ENCODE results near the gene CBS. TPM values are rescaled to one million over a fixed set of nuclear protein-coding genes. Genes with fewer than 3 reads are reported as not detected.
"Not testable (repeated sequence)": the region's sequence is repeated elsewhere in the genome, so short reads cannot be mapped to it uniquely, and the experiment has no call there.

CBS gene
- total and polyA plus RNA-seq, 3 donors from 2014 or later, result 5.4 to 37.2 (median 8.0) TPM

DNA sequence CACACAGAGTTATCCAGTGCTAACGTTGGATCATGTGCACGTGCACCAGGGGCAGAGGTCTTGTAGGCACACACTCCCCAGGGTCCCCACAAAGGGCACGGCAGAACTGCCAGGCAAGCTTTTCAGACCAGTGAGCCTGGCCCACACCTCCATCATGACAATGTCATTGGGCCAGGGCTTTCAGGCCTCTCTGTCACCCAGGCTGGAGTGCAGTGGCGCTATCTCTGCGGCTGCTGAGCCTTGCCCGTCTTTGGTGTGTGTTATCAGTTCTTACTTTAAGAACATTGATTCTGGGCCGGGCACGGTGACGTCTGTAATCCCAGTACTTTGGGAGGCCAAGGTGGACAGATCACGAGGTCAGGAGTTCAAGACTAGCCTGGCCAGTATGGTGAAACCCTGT is 57.1 kb downstream of the CBS start:
- Histone ChIP-seq H3K36me3 (ENCODE audit: low read depth, missing control alignments) (no peaks in the 10 kb centered on the region), H3K9me3 (no peaks in the 10 kb centered on the region), H3K27me3 (no peaks in the 10 kb centered on the region), H3K27ac (no peak overlapping the region), H3K4me3 (no peak overlapping the region), H3K4me1 (no peaks in the 10 kb centered on the region)
- no peak for DNase-seq
- intact Hi-C loops (cut with DNase I; ENCODE audit: low total_unique reads), result no loop called here
- no peak for TF ChIP-seq POLR2A (IDR thresholded peaks at IDR 0.05)
- TF ChIP-seq, protein P1, sequence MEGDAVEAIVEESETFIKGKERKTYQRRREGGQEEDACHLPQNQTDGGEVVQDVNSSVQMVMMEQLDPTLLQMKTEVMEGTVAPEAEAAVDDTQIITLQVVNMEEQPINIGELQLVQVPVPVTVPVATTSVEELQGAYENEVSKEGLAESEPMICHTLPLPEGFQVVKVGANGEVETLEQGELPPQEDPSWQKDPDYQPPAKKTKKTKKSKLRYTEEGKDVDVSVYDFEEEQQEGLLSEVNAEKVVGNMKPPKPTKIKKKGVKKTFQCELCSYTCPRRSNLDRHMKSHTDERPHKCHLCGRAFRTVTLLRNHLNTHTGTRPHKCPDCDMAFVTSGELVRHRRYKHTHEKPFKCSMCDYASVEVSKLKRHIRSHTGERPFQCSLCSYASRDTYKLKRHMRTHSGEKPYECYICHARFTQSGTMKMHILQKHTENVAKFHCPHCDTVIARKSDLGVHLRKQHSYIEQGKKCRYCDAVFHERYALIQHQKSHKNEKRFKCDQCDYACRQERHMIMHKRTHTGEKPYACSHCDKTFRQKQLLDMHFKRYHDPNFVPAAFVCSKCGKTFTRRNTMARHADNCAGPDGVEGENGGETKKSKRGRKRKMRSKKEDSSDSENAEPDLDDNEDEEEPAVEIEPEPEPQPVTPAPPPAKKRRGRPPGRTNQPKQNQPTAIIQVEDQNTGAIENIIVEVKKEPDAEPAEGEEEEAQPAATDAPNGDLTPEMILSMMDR (IDR thresholded peaks at IDR 0.05), result no peak
- WGBS, 2 donors, result 76 to 93% methylated on average over 7 to 10 of the region's 10 CpGs

DNA sequence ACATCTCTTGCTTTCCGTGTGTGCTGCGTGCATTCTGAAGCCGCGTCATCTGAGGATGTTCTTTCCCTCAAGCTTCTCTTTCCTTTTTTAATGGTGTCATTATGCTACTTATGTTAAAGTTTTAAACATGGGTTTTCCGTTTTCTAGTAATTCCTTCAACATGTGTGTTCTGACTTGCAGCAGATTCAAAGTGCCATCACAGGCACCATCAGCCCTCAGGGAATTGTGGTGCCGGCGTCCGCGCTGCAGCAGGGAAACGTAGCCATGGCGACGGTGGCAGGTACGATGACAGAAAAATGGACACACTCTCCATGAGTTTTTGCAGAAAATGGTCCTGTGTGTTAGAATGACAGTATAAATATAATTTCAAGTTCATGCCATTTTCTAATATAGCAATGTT is 58.9 kb downstream of the CBS start:
- Histone ChIP-seq H3K4me3 (no peak overlapping the region), H3K9me3 (no peaks in the 10 kb centered on the region), H3K36me3 (ENCODE audit: low read depth, missing control alignments) (no peaks in the 10 kb centered on the region), H3K4me1 (no peaks in the 10 kb centered on the region), H3K27me3 (no peaks in the 10 kb centered on the region), H3K27ac (no peak overlapping the region)
- WGBS, 2 donors, result 94 to 95% methylated on average over 13 of the region's 13 CpGs
- DNase-seq, result no peak
- intact Hi-C loops (cut with DNase I; ENCODE audit: low total_unique reads), result no loop called here
- TF ChIP-seq, protein P1 (IDR thresholded peaks at IDR 0.05), result no peak
- TF ChIP-seq POLR2A (IDR thresholded peaks at IDR 0.05), result no peak

DNA sequence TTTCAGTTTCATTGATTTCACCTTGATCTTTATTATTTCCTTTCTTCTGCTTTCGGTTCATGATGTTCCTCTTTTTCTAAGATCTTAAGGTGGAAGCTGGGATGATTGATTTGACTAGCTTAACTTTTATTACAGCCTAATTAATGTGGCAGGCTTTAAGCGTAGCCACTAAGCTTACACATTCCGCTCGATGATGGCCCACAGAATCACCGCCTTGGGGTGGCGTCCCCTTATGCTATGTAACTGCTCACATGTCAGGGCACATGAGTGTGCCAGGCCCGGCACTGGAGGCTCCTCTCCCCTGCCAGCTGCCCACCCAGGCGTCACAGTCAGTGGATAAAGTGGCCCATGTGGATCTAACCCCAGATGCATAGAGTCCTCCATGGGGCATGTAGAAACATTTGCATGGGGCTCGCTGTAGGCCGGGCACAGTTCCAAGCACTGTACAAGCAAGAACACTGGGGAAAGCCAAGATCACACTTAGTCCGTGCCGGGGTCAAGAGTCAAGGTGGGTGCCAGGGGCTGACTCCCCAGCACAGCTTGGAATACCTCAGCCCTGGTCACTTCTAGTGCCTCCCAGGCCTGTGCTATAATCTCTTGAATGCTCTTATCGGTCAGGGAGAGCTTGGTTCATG is 59.6 kb downstream of the CBS start:
- Histone ChIP-seq H3K27ac (no peak overlapping the region), H3K9me3 (no peaks in the 10 kb centered on the region), H3K27me3 (no peaks in the 10 kb centered on the region), H3K36me3 (ENCODE audit: low read depth, missing control alignments) (no peaks in the 10 kb centered on the region), H3K4me1 (no peaks in the 10 kb centered on the region), H3K4me3 (no peak overlapping the region)
- WGBS, 2 donors, result 70 to 86% methylated on average over 10 to 13 of the region's 13 CpGs
- no peak for DNase-seq
- TF ChIP-seq, protein P1 (IDR thresholded peaks at IDR 0.05), result no peak
- TF ChIP-seq POLR2A (IDR thresholded peaks at IDR 0.05), result no peak
- intact Hi-C loops (cut with DNase I; ENCODE audit: low total_unique reads), result no loop called here

- no peaks in the 10 kb centered on the region for H3K36me3 ChIP-seq (ENCODE audit: low read depth, missing control alignments)
- whole genome bisulfite sequencing, 2 donors, result 89 to 95% methylated on average over 6 of the region's 6 CpGs
- DNase-seq, result no peak
- no peaks in the 10 kb centered on the region for H3K27me3 ChIP-seq
- no peak overlapping the region for H3K4me3 ChIP-seq
- H3K9me3 ChIP-seq, result no peaks in the 10 kb centered on the region
- intact Hi-C loops (cut with DNase I; ENCODE audit: low total_unique reads), result no loop called here
- H3K27ac ChIP-seq, result no peak overlapping the region
- TF ChIP-seq, protein P1 (IDR thresholded peaks at IDR 0.05), result no peak
- TF ChIP-seq POLR2A (IDR thresholded peaks at IDR 0.05), result no peak
- H3K4me1 ChIP-seq, result no peaks in the 10 kb centered on the region
Observed at GRCh38 chr21:43012596-43012995, 63.0 kb downstream of the CBS start.

DNA sequence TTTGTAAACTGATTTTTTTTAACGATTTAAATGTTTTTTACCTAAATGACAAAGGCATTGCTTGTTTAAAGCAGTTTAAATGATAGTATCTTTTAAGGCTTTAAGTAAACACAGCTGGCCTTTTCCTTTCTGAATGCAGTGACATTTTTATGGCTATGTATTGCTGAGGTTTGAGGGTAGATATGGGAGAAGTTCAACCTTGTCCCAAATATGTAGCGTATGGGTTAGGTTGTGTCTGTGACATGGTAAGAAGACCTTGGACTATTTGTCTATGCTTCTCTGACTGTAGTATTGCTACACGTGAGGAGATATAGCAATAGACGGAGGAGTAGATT is 68.8 kb downstream of the CBS start:
- WGBS, 2 donors, result 61 to 71% methylated on average over 4 of the region's 4 CpGs
- TF ChIP-seq, protein P1 (IDR thresholded peaks at IDR 0.05), result no peak
- no peak for DNase-seq
- Histone ChIP-seq H3K27ac (peak overlapping the region in 1 of 2 donors; percentile 11), H3K4me3 (no peak overlapping the region), H3K27me3 (no peaks in the 10 kb centered on the region), H3K36me3 (ENCODE audit: low read depth, missing control alignments) (no peaks in the 10 kb centered on the region), H3K9me3 (no peaks in the 10 kb centered on the region), H3K4me1 (peaks cover 3% of the 10 kb centered on the region)
- intact Hi-C loops (cut with DNase I; ENCODE audit: low total_unique reads), result no loop called here

DNA sequence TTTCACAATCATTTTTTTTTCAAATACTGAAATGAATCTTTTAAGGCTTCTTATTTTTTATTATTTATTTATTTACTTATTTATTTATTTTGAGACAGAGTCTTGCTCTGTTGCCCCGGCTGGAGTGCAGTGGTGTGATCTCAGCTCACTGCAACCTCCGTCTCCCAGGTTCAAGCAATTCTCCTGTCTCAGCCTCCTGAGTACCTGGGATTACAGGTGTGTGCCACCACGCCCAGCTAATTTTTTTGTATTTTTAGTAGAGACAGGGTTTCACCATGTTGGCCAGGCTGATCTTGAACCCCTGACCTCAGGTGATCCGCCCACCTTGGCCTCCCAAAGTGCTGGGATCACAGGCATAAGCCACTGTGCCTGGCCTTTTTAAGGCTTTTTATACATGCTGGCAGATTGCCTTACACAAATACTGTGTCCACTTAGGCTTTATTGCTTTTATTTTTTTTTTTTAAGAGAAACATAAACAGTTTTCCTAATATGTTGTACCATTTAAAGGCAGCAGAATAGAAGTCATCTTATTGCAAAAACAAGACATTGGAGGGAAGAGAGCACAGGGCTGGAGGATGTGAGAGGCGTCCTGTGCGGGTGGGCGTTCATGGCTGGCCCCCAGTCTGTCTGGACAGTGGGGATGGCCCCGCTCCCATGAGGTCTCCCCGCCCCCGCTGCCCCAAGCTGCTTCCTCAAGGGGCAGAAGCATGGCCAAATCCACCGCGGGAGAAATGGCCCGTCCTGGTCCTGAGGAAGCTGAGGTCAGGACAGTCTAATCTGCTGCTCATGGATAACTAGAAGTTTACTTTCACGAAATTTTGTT is 69.4 kb downstream of the CBS start:
- H3K4me1 ChIP-seq; H3K36me3 ChIP-seq (ENCODE audit: low read depth, missing control alignments); intact Hi-C loops (cut with DNase I; ENCODE audit: low total_unique reads); H3K4me3 ChIP-seq; H3K27me3 ChIP-seq; H3K9me3 ChIP-seq: not testable (repeated sequence)
- peak overlapping the region in 1 of 2 donors; percentile 11 for H3K27ac ChIP-seq
- DNase-seq, result peak; percentile 41
- 65% methylated on average over 14 of the region's 14 CpGs for WGBS, 2 donors

All from testis (tissue), 3 donors.